ENCODE measurements around the gene PPM1M.

Gene PPM1M

GRCh38 chr3:52203701-52204100, 41.9 kb upstream of the PPM1M start (continued):
- TF ChIP-seq ZIC2 (tag by site-specific recombination; IDR thresholded peaks at IDR 0.05): no peak
- no peak for TF ChIP-seq ZNF530 (tag by site-specific recombination; IDR thresholded peaks at IDR 0.05; ENCODE audit: low read depth)

GRCh38 chr3:52204337-52205073, 41.1 kb upstream of the PPM1M start:
- no peaks in the 10 kb centered on the region for H3K9me3 ChIP-seq (ENCODE audit: control insufficient read depth, insufficient read depth, low read depth, low read length)
- H3K4me3 ChIP-seq (ENCODE audit: low read depth, low read length): no peak overlapping the region
- peaks cover 53 to 96% of the 10 kb centered on the region in 2 experiments; a peak in 2 of 3 replicates for H3K36me3 ChIP-seq (ENCODE audit: control insufficient read depth in 2 of 2, insufficient read depth in 1 of 2, low read length in 2 of 2)
- ChIA-PET CTCF (interaction anchor here (1.0 to 2.4 kb wide), 4 partner anchors 12 to 135 kb away, joined by 3 to 10 read pairs (median 4); no protein-coding TSS in a partner anchor), POLR2A (no interaction called here)
- TF ChIP-seq ZNF513 (tag by site-specific recombination; IDR thresholded peaks at IDR 0.05) (no peak), OSR2 (tag by site-specific recombination; IDR thresholded peaks at IDR 0.05) (peak; percentile 26; the same call in 1 of the 2 replicates)
- peak overlapping the region; percentile 17; the same call in 1 of the 2 replicates for H3K27ac ChIP-seq (ENCODE audit: extremely low read depth, low read depth, low read length)
- no peaks in the 10 kb centered on the region for H3K4me1 ChIP-seq (ENCODE audit: control insufficient read depth, insufficient read depth, low read length)

- no peak for TF ChIP-seq ZNF341 (tag by site-specific recombination; IDR thresholded peaks at IDR 0.05; ENCODE audit: low read depth)
- no peaks in the 10 kb centered on the region for H3K9me3 ChIP-seq (ENCODE audit: control insufficient read depth, insufficient read depth, low read depth, low read length)
- CTCF ChIA-PET: interaction anchor here (0.6 to 2.4 kb wide), 3 partner anchors 11 to 79 kb away, joined by 3 to 10 read pairs (median 4); no protein-coding TSS in a partner anchor
- POLR2A ChIA-PET: no interaction called here
- H3K4me3 ChIP-seq (ENCODE audit: low read depth, low read length): no peak overlapping the region
- H3K4me1 ChIP-seq (ENCODE audit: control insufficient read depth, insufficient read depth, low read length): no peaks in the 10 kb centered on the region
- H3K27ac ChIP-seq (ENCODE audit: extremely low read depth, low read depth, low read length): no peak overlapping the region
- H3K36me3 ChIP-seq (ENCODE audit: control insufficient read depth in 2 of 2, insufficient read depth in 1 of 2, low read length in 2 of 2): peaks cover 60 to 97% of the 10 kb centered on the region in 2 experiments; a peak in 2 of 3 replicates
Measured at GRCh38 chr3:52205727-52206372, 39.7 kb upstream of the PPM1M start.

- ChIA-PET POLR2A (interaction anchor here (1.5 kb wide), 1 partner anchor 54 kb away, joined by 5 read pairs; the partner anchor contains the start of gene POC1A), CTCF (interaction anchor here (0.9 to 3.6 kb wide), 3 partner anchors 10 to 131 kb away, joined by 3 to 20 read pairs (median 5); no protein-coding TSS in a partner anchor)
- Histone ChIP-seq H3K36me3 (ENCODE audit: control insufficient read depth in 2 of 2, insufficient read depth in 1 of 2, low read length in 2 of 2) (peaks cover 46 to 97% of the 10 kb centered on the region in 2 experiments; a peak in 2 of 3 replicates), H3K4me1 (ENCODE audit: control insufficient read depth, insufficient read depth, low read length) (no peaks in the 10 kb centered on the region), H3K9me3 (ENCODE audit: control insufficient read depth, insufficient read depth, low read depth, low read length) (no peaks in the 10 kb centered on the region), H3K27ac (ENCODE audit: extremely low read depth, low read depth, low read length) (no peak overlapping the region), H3K4me3 (ENCODE audit: low read depth, low read length) (no peak overlapping the region)
- no peak for TF ChIP-seq ZNF449 (tag by site-specific recombination; IDR thresholded peaks at IDR 0.05)
- no peak for TF ChIP-seq ZNF132 (tag by site-specific recombination; IDR thresholded peaks at IDR 0.05; ENCODE audit: borderline replicate concordance)
- no peak for TF ChIP-seq ZIC2 (tag by site-specific recombination; IDR thresholded peaks at IDR 0.05)
- no peak for TF ChIP-seq SP7 (tag by site-specific recombination; IDR thresholded peaks at IDR 0.05)
- no peak for TF ChIP-seq ZNF37A (tag by site-specific recombination; IDR thresholded peaks at IDR 0.05)
- no peak for TF ChIP-seq ZNF664 (tag by site-specific recombination; IDR thresholded peaks at IDR 0.05)
- TF ChIP-seq ZNF701 (tag by site-specific recombination; IDR thresholded peaks at IDR 0.05): no peak
- TF ChIP-seq ZNF404 (tag by site-specific recombination; IDR thresholded peaks at IDR 0.05): no peak
Measured at GRCh38 chr3:52208556-52208955, 37.0 kb upstream of the PPM1M start.

All from HEK293 (cell line).